ENCODE results near the gene ATXN7.

Gene ATXN7

DNA sequence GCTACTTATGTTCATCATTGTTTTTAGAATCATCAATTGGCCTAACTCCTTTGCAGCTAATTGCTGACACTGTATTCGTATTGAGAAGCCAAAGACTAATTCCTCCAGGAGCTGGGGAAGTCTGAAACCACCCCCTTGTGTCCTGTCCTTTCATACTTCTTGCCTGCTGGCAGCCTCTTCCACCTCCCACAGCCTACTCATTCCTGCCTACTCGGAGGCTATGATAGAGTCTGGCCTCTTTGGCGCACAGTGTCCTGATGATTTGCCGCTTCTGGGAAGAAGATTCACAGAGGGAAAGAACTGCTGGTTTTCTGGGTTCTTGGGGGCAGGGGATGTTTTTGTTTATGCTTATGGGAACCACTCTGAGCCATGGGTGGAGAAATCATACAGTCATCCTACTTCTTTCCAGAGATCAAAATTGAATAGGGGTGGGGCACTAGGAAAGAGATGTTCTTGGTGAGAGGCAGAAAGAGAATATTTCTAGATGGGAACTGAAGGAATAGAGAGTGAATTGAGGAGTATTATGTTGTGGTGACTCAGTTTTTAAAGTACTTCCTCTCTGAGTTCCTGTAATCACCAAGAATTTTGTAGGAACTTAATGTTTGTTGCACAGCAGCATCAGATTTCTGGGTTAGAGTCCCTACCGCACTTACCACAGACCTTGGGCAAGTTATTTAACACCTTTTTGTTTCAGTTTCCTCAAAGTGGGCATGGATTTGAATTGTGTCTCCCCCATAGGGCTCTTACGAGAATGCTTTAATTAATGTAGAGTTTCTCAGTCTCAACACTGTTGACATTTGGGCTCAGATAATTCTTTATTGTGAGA, 70.6 kb downstream of the ATXN7 start:
- TF ChIP-seq, protein P1, sequence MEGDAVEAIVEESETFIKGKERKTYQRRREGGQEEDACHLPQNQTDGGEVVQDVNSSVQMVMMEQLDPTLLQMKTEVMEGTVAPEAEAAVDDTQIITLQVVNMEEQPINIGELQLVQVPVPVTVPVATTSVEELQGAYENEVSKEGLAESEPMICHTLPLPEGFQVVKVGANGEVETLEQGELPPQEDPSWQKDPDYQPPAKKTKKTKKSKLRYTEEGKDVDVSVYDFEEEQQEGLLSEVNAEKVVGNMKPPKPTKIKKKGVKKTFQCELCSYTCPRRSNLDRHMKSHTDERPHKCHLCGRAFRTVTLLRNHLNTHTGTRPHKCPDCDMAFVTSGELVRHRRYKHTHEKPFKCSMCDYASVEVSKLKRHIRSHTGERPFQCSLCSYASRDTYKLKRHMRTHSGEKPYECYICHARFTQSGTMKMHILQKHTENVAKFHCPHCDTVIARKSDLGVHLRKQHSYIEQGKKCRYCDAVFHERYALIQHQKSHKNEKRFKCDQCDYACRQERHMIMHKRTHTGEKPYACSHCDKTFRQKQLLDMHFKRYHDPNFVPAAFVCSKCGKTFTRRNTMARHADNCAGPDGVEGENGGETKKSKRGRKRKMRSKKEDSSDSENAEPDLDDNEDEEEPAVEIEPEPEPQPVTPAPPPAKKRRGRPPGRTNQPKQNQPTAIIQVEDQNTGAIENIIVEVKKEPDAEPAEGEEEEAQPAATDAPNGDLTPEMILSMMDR (IDR thresholded peaks at IDR 0.05; ENCODE audit: extremely low read depth, missing control alignments), result no peak
- DNase-seq (ENCODE audit: low spot score), result no peak

DNA sequence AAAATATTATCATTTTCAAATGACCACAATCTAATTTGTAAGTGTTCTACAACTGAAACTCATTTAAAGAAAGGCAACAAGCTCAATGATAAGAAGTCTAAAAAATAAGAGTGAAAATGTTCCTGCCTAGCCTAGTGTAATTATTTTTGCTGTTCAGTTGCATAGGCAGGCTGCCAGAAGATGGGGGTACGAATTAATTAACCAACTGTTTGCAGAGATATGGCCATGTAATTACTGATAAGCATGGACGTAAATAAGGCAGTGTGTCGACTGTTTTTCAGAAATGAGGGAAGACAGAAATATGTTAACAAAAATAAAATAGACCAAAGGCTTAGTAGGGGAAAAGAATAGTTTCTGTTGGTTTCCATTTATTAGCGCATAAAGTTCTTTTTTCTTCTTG, 73.3 kb downstream of the ATXN7 start:
- TF ChIP-seq, protein P1 (IDR thresholded peaks at IDR 0.05; ENCODE audit: extremely low read depth, missing control alignments), result no peak
- no peak for DNase-seq (ENCODE audit: low spot score)

DNA sequence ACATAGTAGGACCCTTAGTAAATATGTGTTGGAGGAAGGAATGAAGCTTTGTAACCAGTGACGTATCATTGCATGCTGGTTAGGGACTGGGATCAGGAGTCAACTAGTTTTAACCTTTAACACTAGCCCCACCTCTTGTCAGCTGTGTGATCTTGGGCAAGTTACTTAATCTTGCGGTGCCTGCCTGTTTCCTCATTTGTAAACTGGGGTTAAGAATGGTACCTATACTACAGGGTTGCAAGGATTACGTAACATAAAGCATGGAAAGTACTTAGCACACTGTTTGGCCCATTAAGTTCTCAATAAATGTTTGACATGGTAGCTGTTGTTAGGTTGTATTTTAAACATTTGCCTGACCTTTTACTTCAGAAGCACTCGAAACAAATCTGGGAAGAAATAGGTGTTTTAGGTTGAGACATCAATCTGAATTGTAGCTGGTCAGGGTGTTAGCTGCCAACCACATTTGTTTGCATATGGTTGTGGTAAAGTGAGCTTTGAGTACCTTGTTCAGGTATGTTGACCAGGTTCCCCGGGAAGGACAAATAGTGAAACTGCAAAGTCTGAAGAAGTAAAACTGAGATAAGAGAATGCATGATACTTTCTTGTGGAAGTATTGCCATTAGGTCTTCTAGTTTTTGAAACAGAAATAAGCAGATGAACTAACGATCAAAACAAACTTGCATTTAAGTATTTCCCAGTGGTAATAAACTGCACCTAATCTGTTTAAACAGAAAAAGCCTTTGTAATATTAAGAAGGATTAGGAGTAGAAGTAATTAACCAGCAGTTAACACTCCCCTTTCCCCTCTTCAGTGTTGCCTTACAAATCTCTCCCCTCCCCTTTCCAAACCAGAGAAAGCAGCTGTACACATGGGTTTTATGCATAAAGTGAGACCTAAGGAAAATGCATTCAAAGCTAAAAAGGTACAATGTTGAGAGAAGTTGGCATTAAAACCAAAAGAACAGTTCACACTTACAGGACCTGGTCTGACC, 74.3 kb downstream of the ATXN7 start:
- TF ChIP-seq, protein P1 (IDR thresholded peaks at IDR 0.05; ENCODE audit: extremely low read depth, missing control alignments), result no peak
- no peak for DNase-seq (ENCODE audit: low spot score)

DNA sequence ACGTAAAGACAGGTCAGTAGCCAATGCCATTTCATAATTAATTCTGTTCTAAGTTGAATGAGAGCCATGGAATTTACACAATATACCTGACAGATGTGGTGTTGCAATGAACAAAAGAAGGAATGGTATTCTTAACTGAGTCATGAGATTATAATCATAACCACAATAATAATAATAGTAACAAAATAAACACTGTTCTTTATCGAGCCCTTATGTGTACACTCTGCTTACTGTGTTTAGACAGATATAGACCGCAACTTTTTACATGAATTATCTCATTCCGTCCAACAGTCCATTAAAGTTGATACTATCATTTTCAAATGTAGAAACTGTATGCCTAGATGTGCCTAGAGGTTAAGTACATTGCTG, 76.7 kb downstream of the ATXN7 start:
- TF ChIP-seq, protein P1 (IDR thresholded peaks at IDR 0.05; ENCODE audit: extremely low read depth, missing control alignments), result no peak
- no peak for DNase-seq (ENCODE audit: low spot score)

DNA sequence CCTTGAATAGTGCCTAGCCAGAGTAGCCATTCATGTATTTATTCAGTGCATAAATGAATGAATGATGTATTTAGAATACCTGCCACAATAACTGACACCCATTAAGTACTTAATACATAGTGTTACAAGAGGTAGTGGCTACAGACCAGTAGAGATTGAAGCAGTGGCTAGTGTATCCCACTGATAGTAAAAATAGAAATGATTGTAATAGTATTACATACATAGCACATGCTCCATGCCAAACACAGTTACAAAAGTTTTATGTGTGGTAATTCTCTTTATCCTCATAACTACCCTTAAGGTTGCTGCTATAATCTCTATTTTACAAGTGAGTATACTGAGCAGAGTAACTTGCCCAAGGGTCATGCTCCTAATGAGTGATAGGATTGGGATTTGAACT, 78.9 kb downstream of the ATXN7 start:
- no peak for DNase-seq (ENCODE audit: low spot score)

DNA sequence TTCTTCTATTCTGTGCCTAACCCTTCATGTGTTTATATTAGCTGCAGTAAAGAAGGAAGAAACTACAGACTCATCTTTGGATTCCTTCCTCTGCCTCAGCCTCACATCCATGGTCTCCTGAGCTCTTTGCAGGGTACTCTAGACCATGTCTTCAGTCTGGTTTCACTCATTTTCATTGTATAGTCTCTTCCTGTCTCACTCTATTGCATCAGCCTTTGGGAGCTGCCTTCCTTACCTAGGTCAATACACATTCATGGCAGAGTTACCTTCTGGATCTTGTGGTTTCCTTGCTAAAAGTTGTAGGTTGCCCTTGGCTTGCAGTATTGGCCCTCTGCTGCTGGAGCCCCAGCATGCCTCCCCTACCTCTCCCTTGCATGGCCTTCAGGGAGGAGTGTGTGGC, 80.0 kb downstream of the ATXN7 start:
- TF ChIP-seq, protein P1 (IDR thresholded peaks at IDR 0.05; ENCODE audit: extremely low read depth, missing control alignments), result no peak
- DNase-seq (ENCODE audit: low spot score), result no peak

More for the DNA sequence above, 78.9 kb downstream of the ATXN7 start:
- TF ChIP-seq, protein P1 (IDR thresholded peaks at IDR 0.05; ENCODE audit: extremely low read depth, missing control alignments), result no peak

All from GM20000 (cell line).